HL-60/S4 treated with phorbol 12-myristate 13-acetate at 8.2 ng/mL for 4 days and 3 days (cell line): ENCODE results near the gene TEX13A.
"Not testable (repeated sequence)": the region's sequence is repeated elsewhere in the genome, so short reads cannot be mapped to it uniquely, and the experiment has no call there.

Source experiments
- in situ Hi-C: fragments of 300-500 bp; cut with MboI; formaldehyde crosslinking; loops from 2 replicates; pipeline ENCODE4 v1.15.0; 2022; ENCODE audit warnings: low sequenced_read_pairs

Gene TEX13A, protein sequence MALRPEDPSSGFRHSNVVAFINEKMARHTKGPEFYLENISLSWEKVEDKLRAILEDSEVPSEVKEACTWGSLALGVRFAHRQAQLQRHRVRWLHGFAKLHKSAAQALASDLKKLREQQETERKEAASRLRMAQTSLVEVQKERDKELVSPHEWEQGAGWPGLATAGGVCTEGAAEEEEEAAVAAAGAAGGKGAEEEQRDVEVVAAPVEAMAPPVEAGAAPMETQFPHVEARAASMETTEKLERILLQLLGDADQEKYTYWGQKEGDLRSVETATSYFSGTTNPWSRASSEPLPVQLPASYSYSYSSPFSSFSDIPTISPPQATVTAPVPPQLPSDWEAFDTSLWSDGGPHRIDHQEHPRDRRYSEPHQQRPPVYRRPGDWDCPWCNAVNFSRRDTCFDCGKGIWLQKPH

GRCh38 chrX:105220636-105221035 is at the start of gene TEX13A:
Gene TEX13A, minus strand, starts transcription at chrX:105220694. Its CDS starts 297 bp downstream, at chrX:105220397.
- in situ Hi-C loops = no loop called here

DNA sequence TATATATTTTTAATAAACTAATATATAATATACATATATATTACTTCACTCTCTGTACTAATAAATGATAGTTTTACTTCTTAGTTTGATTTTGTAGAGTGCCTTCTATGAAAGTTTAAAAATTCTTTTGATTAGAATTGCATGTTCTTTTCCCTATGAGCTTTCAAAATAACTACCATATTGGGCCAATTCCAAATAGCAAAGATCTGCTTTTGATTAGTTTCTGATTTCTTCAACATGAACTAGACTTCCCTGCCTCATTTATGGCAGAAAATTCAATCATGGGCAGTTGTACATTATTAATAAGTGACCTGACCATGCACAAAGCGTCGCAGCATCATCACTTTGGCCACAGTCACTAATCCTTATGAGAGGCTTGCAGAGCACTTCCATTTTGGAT is 48.9 kb upstream of the TEX13A start:
- in situ Hi-C loops = no loop called here

GRCh38 chrX:105267167-105267566 is 46.7 kb upstream of the TEX13A start:
- in situ Hi-C loops = no loop called here

DNA sequence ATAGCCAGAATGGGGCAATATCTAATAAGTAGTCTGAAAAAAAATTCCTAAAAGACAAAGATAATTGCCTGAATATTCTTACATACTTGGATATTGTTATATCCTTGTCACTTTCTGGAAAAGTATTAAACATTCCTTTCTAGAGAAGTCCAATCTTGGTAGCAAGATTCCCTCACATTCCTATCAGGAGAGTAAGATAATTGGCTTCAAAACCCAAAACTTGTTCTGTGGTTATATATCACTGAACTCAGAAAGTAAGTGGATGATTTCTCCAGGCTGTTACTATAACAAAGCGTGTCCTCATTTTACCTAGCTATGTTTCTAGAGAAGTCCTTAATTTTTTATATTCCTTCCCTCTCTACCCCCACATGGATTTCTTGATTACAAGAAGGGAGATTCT is 46.0 kb upstream of the TEX13A start:
- in situ Hi-C loops = no loop called here

- in situ Hi-C loops = no loop called here
These were observed 44.6 kb upstream of the TEX13A start for GRCh38 chrX:105265093-105265492.

DNA sequence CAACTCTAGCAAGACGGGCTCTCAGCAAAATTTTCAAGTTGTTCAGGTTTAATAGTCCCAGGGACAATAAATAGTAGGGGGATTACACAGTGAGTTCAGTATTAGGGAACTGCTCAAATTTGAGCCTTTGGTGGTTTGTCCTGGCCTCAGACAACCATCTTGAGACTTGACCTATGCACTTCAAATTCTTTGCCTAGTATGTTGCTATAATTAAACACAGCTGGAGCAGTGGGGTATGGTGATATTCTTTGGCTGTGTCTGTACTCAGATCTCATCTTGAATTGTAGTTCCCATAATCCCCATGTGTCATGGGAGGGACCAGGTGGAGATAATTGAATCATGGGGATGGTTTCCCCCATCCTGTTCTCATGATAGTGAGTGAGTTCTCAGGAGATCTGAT is 43.3 kb upstream of the TEX13A start:
- in situ Hi-C loops = no loop called here

GRCh38 chrX:105263171-105263570 is 42.7 kb upstream of the TEX13A start:
- in situ Hi-C loops = no loop called here

GRCh38 chrX:105260291-105261043 is 40.0 kb upstream of the TEX13A start:
- in situ Hi-C loops = no loop called here

DNA sequence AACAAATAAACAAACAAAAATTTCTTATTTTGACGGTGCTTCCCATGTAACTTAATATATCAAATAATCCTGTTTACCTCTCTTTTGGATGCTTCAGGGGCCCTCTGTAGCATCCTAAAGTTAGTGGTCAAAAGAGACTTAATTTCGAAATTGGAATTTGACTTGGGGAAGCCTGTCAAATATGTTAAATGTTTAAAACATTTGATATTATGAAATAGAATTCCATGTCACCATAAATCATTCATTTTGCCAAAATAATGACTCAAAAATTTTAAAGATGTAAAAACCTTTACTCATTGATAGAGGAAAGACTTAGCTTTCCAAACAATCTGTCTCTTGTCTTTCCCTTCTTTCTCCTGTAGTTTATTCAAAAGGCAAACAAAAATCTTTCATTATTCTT is 20.6 kb upstream of the TEX13A start:
- in situ Hi-C loops = no loop called here

GRCh38 chrX:105237407-105237806 is 16.9 kb upstream of the TEX13A start:
- in situ Hi-C loops = not testable (repeated sequence)

DNA sequence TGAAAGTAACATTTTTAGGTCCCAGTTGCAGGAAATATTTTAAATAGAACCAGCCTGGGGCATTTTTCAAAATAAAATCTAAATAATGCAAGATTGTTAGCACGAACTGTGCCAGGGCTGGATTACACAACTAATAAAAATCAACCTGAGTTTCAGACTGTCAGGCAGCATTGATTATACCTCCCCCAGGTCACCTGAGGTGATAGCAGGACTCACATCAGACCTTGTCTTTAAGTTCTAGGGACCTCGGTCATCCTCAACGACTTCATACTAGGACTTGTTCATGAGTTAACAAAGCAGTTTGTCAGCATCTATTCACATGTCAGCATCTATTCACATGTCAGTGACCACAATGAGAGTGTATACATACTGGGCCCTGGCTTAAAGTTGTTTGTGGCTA is 8.7 kb upstream of the TEX13A start:
- in situ Hi-C loops = no loop called here

DNA sequence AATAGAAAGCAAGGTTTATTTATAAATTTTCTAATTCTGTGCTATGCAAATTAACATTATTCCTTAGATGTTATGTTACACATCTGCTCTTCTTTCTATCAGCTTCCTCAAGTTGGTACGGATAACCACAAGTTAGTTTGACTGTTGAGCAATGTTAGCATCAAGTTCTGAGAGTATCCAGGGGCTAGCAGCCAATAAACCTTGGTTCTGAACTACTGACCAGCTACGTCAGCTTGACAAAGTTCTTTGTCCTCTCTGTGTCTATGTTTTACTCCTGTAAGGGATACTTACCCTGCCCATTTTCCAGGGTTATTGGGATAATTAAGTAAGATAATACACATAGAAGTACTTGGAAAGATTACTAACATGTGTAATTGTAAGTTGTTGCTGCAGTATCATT is 8.1 kb upstream of the TEX13A start:
- in situ Hi-C loops = no loop called here

DNA sequence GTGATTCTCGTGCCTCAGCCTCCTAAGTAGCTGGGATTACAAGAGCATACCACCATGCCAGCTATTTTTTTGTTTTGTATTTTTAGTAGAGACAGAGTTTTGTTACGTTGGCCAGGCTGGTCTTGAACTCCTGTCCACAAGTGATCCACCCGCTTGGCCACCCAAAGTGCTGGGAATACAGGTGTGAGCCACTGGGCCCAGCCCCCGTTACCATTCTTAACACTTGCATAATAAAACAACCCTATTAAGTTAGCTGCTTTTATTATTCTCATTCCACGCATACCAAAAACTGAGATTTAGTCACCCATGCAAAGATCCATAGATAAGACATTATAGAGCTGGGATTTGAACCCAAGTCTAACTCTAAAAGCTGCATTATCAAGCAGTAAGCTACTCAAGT is 6.0 kb upstream of the TEX13A start:
- in situ Hi-C loops = no loop called here

- in situ Hi-C loops = no loop called here
These were observed 880 bp upstream of the TEX13A start for GRCh38 chrX:105221374-105221773.

- in situ Hi-C loops = no loop called here
These were observed 766 bp downstream of the TEX13A start for GRCh38 chrX:105219454-105220401.

DNA sequence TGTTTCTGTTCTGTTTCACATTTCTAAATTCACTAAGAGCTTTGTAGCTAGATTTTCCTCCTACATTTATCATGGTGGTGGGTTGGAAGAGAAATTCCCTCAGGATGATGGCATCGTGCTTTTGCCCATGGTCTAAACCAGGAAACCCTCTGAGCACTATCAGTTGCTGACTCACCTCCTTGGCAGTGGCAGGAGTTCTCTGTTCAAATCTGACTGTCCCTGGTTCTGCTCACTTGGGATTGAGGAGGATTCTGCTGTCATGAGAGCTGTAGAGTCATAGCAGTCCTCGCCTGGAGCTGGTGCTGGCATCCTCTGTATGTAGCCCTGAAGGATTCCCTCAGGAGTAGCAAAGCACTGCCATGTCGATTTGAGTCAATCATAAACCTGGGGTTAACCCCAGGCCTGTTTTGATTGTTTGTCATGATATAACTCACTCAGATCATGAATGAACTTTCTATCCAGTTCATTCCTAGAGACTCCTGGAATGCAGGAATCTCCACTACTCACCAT is 9.4 kb downstream of the TEX13A start:
- in situ Hi-C loops = no loop called here

GRCh38 chrX:105210258-105210657 is 10.2 kb downstream of the TEX13A start:
- in situ Hi-C loops = no loop called here

DNA sequence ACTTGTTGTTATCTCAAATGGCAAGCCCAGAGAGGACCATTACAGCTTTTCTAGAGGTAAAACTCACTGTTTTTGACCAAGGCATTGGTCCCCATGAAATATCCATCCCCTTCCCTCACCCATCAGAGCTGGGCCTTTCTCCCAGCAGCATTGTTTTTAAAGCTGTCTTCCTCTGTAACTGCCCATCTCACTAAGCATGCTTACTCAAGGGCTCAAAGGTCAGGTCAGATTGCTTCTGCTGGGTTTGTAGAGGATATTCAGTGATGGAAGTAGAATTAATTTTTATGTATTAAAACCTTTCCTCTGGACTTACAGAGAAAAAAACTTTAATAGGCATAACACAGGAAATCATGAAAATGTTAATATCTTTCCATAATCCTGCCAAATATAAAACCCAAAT is 11.1 kb downstream of the TEX13A start:
- in situ Hi-C loops = no loop called here

- in situ Hi-C loops = no loop called here
These were observed 28.6 kb downstream of the TEX13A start for GRCh38 chrX:105191878-105192277.

DNA sequence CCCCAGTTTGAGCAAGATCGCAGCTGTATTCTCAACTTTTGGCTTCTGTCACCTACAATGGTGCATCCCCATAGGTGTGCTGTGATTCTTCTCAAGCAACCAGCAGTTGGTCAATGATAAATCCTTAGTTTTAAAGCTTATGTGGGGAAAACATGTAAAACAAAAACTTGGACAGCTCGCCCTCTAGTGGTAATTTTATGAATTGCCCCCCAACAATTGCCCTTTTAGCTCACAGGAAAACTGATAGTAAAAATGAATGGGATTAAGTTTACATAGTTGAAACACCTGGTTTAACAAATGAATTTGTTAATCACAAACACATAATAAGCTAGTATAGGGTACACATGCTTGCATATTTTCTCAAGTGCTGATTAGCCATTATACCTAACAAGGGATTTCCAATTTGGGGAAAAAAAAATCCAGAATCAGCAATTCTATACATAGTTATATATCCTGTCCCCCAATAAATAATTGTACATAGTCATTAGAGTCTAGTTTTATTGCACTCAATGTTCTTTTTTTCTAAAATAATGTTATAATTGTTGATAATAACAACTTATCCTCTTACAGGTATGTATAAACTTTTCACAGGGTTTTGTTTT is 30.1 kb downstream of the TEX13A start:
- in situ Hi-C loops = no loop called here

DNA sequence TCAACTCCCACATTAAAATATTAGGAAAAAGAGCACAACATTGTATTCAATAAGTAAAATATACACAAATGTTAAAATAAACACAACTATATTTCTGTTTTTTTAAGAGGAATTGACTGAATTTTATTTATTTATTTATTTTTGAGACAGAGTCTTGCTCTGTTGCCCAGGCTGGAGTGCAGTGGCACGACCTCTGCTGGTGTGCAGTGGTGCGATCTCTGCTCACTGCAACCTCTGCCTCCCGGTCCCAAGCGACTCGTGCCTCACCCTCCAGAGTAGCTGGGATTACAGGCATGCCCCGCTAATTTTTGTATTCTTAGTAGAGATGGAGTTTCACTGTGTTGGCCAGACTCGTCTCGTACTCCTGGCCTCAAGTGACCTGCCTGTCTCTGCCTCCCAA is 31.4 kb downstream of the TEX13A start:
- in situ Hi-C loops = no loop called here
